ENCODE measurements around the gene SLC10A7. TPM values are rescaled to one million over a fixed set of nuclear protein-coding genes. Genes with fewer than 3 reads are reported as not detected.

The SLC10A7 gene
- total RNA-seq, 1 donor: 9.0 TPM

DNA sequence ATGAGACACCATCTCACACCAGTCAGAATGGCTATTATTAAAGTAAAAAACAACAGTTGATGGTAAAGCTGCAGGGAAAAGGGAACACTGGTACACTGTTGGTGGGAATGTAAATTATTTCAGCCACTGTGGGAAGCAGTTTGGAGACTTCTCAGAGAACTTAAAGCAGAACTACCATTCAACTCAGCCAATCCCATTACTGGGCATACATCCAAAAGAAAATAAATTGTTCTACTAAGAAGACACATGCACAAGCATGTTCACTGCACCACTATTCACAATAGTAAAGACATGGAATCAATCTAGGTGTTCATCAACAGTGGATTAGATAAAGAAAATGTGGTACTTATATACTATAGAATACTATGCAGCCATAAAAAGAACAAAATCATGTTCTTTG lies 172.4 kb downstream of the SLC10A7 start:
- TF ChIP-seq, protein P1, sequence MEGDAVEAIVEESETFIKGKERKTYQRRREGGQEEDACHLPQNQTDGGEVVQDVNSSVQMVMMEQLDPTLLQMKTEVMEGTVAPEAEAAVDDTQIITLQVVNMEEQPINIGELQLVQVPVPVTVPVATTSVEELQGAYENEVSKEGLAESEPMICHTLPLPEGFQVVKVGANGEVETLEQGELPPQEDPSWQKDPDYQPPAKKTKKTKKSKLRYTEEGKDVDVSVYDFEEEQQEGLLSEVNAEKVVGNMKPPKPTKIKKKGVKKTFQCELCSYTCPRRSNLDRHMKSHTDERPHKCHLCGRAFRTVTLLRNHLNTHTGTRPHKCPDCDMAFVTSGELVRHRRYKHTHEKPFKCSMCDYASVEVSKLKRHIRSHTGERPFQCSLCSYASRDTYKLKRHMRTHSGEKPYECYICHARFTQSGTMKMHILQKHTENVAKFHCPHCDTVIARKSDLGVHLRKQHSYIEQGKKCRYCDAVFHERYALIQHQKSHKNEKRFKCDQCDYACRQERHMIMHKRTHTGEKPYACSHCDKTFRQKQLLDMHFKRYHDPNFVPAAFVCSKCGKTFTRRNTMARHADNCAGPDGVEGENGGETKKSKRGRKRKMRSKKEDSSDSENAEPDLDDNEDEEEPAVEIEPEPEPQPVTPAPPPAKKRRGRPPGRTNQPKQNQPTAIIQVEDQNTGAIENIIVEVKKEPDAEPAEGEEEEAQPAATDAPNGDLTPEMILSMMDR (IDR thresholded peaks at IDR 0.05; ENCODE audit: extremely low read depth, low read depth, low read length): no peak
- no peak overlapping the region for H3K4me2 ChIP-seq (ENCODE audit: insufficient read depth, low read length)
- no peaks in the 10 kb centered on the region for H3K4me1 ChIP-seq (ENCODE audit: insufficient read depth, low read length)

DNA sequence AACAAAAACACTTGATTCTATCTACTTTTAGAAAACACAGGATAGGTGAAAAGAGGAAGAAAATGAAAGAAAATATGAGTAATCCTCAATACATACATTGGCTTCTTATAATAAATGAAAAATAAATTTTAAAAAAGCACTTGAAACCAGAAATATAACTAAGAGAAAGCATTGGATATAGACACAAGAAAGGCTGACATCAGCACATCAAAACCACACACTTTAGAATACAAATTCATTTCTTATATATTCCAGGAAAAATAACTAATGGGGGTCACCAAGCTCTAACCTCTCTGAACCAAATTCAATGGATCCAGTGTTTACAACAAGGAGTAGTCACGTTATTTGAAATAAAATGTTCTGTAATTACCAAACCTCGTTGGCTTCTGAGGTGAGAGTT lies 173.9 kb downstream of the SLC10A7 start:
- no peaks in the 10 kb centered on the region for H3K27me3 ChIP-seq (ENCODE audit: insufficient read depth, low read length)
- no peak overlapping the region for H3K4me3 ChIP-seq (ENCODE audit: insufficient read depth, low read length)
- H2AFZ ChIP-seq (ENCODE audit: low read length): no peak overlapping the region
- H3K79me2 ChIP-seq (ENCODE audit: insufficient read depth, low read length): no peaks in the 10 kb centered on the region
- DNase-seq (ENCODE audit: insufficient read length, low spot score, missing footprints): no peak
- no peak overlapping the region for H3K4me2 ChIP-seq (ENCODE audit: insufficient read depth, low read length)
- no peaks in the 10 kb centered on the region for H3K9me3 ChIP-seq (ENCODE audit: low read depth, low read length)
- H3K27ac ChIP-seq (ENCODE audit: low read depth, low read length): no peak overlapping the region
- TF ChIP-seq, protein P1 (IDR thresholded peaks at IDR 0.05; ENCODE audit: extremely low read depth, low read depth, low read length): no peak
- H3K4me1 ChIP-seq (ENCODE audit: insufficient read depth, low read length): no peaks in the 10 kb centered on the region
- H3K36me3 ChIP-seq (ENCODE audit: insufficient read depth, low read length): no peaks in the 10 kb centered on the region
- H4K20me1 ChIP-seq (ENCODE audit: insufficient read depth, low read length): no peaks in the 10 kb centered on the region

More for the DNA sequence above, 172.4 kb downstream of the SLC10A7 start:
- H2AFZ ChIP-seq (ENCODE audit: low read length): no peak overlapping the region
- no peaks in the 10 kb centered on the region for H3K9me3 ChIP-seq (ENCODE audit: low read depth, low read length)
- H3K27ac ChIP-seq (ENCODE audit: low read depth, low read length): no peak overlapping the region
- H4K20me1 ChIP-seq (ENCODE audit: insufficient read depth, low read length): no peaks in the 10 kb centered on the region
- no peak for DNase-seq (ENCODE audit: insufficient read length, low spot score, missing footprints)
- no peaks in the 10 kb centered on the region for H3K27me3 ChIP-seq (ENCODE audit: insufficient read depth, low read length)
- no peaks in the 10 kb centered on the region for H3K36me3 ChIP-seq (ENCODE audit: insufficient read depth, low read length)
- H3K4me3 ChIP-seq (ENCODE audit: insufficient read depth, low read length): no peak overlapping the region
- H3K79me2 ChIP-seq (ENCODE audit: insufficient read depth, low read length): no peaks in the 10 kb centered on the region

GRCh38 chr4:146346276-146346675 lies 175.5 kb downstream of the SLC10A7 start:
- no peaks in the 10 kb centered on the region for H4K20me1 ChIP-seq (ENCODE audit: insufficient read depth, low read length)
- H3K27me3 ChIP-seq (ENCODE audit: insufficient read depth, low read length): no peaks in the 10 kb centered on the region
- no peaks in the 10 kb centered on the region for H3K4me1 ChIP-seq (ENCODE audit: insufficient read depth, low read length)
- no peaks in the 10 kb centered on the region for H3K9me3 ChIP-seq (ENCODE audit: low read depth, low read length)
- H3K4me2 ChIP-seq (ENCODE audit: insufficient read depth, low read length): no peak overlapping the region
- TF ChIP-seq, protein P1 (IDR thresholded peaks at IDR 0.05; ENCODE audit: extremely low read depth, low read depth, low read length): no peak
- no peak overlapping the region for H3K4me3 ChIP-seq (ENCODE audit: insufficient read depth, low read length)
- H2AFZ ChIP-seq (ENCODE audit: low read length): no peak overlapping the region
- no peaks in the 10 kb centered on the region for H3K79me2 ChIP-seq (ENCODE audit: insufficient read depth, low read length)
- no peaks in the 10 kb centered on the region for H3K36me3 ChIP-seq (ENCODE audit: insufficient read depth, low read length)
- no peak for DNase-seq (ENCODE audit: insufficient read length, low spot score, missing footprints)
- H3K27ac ChIP-seq (ENCODE audit: low read depth, low read length): no peak overlapping the region

DNA sequence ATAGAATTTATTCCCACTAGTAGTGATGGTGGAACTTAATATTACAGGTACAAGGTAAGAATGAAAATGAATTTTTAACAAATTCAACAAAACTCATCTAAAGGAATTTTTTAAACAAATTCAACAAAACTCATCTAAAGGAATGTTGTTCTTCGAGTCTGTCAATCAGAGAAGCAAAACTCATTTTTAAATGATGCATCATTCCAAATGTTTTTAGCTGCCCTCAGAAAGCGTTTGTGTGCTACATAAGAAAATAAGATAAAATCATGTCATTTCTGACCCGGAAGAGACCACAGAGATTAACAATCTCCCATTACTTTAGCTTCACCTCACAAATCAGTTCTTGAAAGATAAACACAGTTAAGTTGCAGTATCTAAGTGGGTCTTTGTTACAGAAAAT lies 178.0 kb downstream of the SLC10A7 start:
- no peaks in the 10 kb centered on the region for H3K36me3 ChIP-seq (ENCODE audit: insufficient read depth, low read length)
- no peak for DNase-seq (ENCODE audit: insufficient read length, low spot score, missing footprints)
- no peaks in the 10 kb centered on the region for H3K4me1 ChIP-seq (ENCODE audit: insufficient read depth, low read length)
- H4K20me1 ChIP-seq (ENCODE audit: insufficient read depth, low read length): no peaks in the 10 kb centered on the region
- no peak overlapping the region for H3K4me2 ChIP-seq (ENCODE audit: insufficient read depth, low read length)
- no peaks in the 10 kb centered on the region for H3K79me2 ChIP-seq (ENCODE audit: insufficient read depth, low read length)
- no peak overlapping the region for H3K27ac ChIP-seq (ENCODE audit: low read depth, low read length)
- TF ChIP-seq, protein P1 (IDR thresholded peaks at IDR 0.05; ENCODE audit: extremely low read depth, low read depth, low read length): no peak
- no peaks in the 10 kb centered on the region for H3K9me3 ChIP-seq (ENCODE audit: low read depth, low read length)
- no peak overlapping the region for H2AFZ ChIP-seq (ENCODE audit: low read length)
- no peaks in the 10 kb centered on the region for H3K27me3 ChIP-seq (ENCODE audit: insufficient read depth, low read length)
- no peak overlapping the region for H3K4me3 ChIP-seq (ENCODE audit: insufficient read depth, low read length)
